ENCODE measurements around the gene ZNF492. TPM values are rescaled to one million over a fixed set of nuclear protein-coding genes. Genes with fewer than 3 reads are reported as not detected.

The ZNF492 gene
- total and polyA plus RNA-seq, 2 of the 8 experiments (the other 6 are each of a cell fraction or from before 2014, with no cell fraction given) = not detected

- TF ChIP-seq ATF3 (IDR thresholded peaks at IDR 0.05; ENCODE audit: insufficient read depth, low read depth, low read length) = no peak
- no peak for TF ChIP-seq TAF7 (optimal IDR thresholded peaks at IDR 0.05; ENCODE audit: borderline replicate concordance, low read depth, low read length)
- TF ChIP-seq RAD21 (IDR thresholded peaks at IDR 0.05 in 1 of 2, conservative IDR thresholded peaks at IDR 0.05 in 1 of 2; ENCODE audit: low read depth in 2 of 2, low read length in 2 of 2) = no peak
- no peak for TF ChIP-seq CHD2 (IDR thresholded peaks at IDR 0.05; ENCODE audit: low read length)
- no peak for TF ChIP-seq ATF2 (IDR thresholded peaks at IDR 0.05; ENCODE audit: low read length)
- TF ChIP-seq TBP (IDR thresholded peaks at IDR 0.05; ENCODE audit: low read depth, low read length) = no peak
- TF ChIP-seq PHF8 (conservative IDR thresholded peaks at IDR 0.05; ENCODE audit: low read depth, low read length) = no peak
- no peak for TF ChIP-seq SP2 (IDR thresholded peaks at IDR 0.05; ENCODE audit: low read length)
- no peak for TF ChIP-seq TAF1 (IDR thresholded peaks at IDR 0.05; ENCODE audit: low read depth, low read length)
These were observed 21.8 kb upstream of the ZNF492 start for GRCh38 chr19:22612316-22612715.

More at GRCh38 chr19:22612316-22612715, 21.8 kb upstream of the ZNF492 start:
- H3K23ac ChIP-seq (ENCODE audit: insufficient read length) = no peak overlapping the region
- no peak overlapping the region for H4K91ac ChIP-seq (replicated peaks; ENCODE audit: insufficient read length, low read length)
- H3K79me2 ChIP-seq (ENCODE audit: control insufficient read depth in 1 of 2, insufficient read depth in 2 of 2, low read length in 2 of 2) = no peaks in the 10 kb centered on the region
- H3K9ac ChIP-seq (replicated peaks in 1 of 4; ENCODE audit: extremely low read depth in 1 of 4, low read depth in 3 of 4, low read length in 3 of 4) = no peak overlapping the region
- no peaks in the 10 kb centered on the region for H3K79me1 ChIP-seq (ENCODE audit: low read depth, low read length)
- H3K23me2 ChIP-seq (ENCODE audit: low read depth, low read length) = no peaks in the 10 kb centered on the region
- no peak overlapping the region for H3K18ac ChIP-seq (ENCODE audit: extremely low read depth, low read length)
- H3K4me3 ChIP-seq (ENCODE audit: extremely low read depth in 1 of 4, insufficient read depth in 2 of 4, low read depth in 3 of 4, low read length in 4 of 4) = no peak overlapping the region
- H2AK5ac ChIP-seq (ENCODE audit: low read depth, low read length) = no peak overlapping the region
- no peak overlapping the region for H3K27ac ChIP-seq (ENCODE audit: low read depth, low read length)
- 67% methylated on average over 1 of the region's 1 CpG; no CpG with 5 or more reads in 1 of the 2 experiments for WGBS, 2 experiments (ENCODE audit: extremely low coverage in 1 of 2, insufficient coverage in 1 of 2, insufficient read length in 1 of 2, insufficient replicate concordance in 2 of 2, low coverage in 1 of 2, low lambda C conversion rate in 2 of 2, missing lambda C conversion rate in 1 of 2)
- no peak overlapping the region for H2BK15ac ChIP-seq (ENCODE audit: low read length)
- H4K20me1 ChIP-seq (replicated peaks in 1 of 2; ENCODE audit: control insufficient read depth in 1 of 2, insufficient read depth in 2 of 2, low read length in 2 of 2) = no peaks in the 10 kb centered on the region
- no peaks in the 10 kb centered on the region for H3K36me3 ChIP-seq (ENCODE audit: control insufficient read depth in 2 of 4, insufficient read depth in 4 of 4, low read length in 3 of 4)
- H3K9me3 ChIP-seq (ENCODE audit: insufficient read depth in 2 of 2, low read depth in 1 of 2, low read length in 1 of 2) = peaks cover 52 to 86% of the 10 kb centered on the region in 2 experiments
- no peak overlapping the region for H2BK20ac ChIP-seq (ENCODE audit: low read length)
- H2BK5ac ChIP-seq (ENCODE audit: low read depth, low read length) = no peak overlapping the region
- H3K14ac ChIP-seq (ENCODE audit: insufficient read length) = no peak overlapping the region
- no peak overlapping the region for H3K56ac ChIP-seq (replicated peaks; ENCODE audit: insufficient read length, low read depth, low read length)
- H2BK12ac ChIP-seq (ENCODE audit: low read depth, low read length) = no peak overlapping the region
- no peak overlapping the region for H2BK120ac ChIP-seq (replicated peaks; ENCODE audit: low read depth, low read length)
- no peak overlapping the region for H4K8ac ChIP-seq (ENCODE audit: extremely low read depth, insufficient read depth, low read length)
- no peak overlapping the region for H4K5ac ChIP-seq (ENCODE audit: insufficient read length, low read depth, low read length)
- POLR2A ChIA-PET (ENCODE audit: partially characterized antibody) = no interaction called here
- H3K27me3 ChIP-seq (replicated peaks in 1 of 4; ENCODE audit: control insufficient read depth in 3 of 4, extremely low read depth in 1 of 4, insufficient read depth in 3 of 4, low read length in 3 of 4) = no peaks in the 10 kb centered on the region
- CTCF ChIA-PET (ENCODE audit: partially characterized antibody) = no interaction called here
- no peaks in the 10 kb centered on the region for H3K4me1 ChIP-seq (replicated peaks in 1 of 4; ENCODE audit: control insufficient read depth in 3 of 4, insufficient read depth in 4 of 4, low read length in 3 of 4)
- H3K4ac ChIP-seq (replicated peaks; ENCODE audit: insufficient read length, low read depth, low read length) = no peak overlapping the region
- FAIRE-seq (no peak), DNase-seq (ENCODE audit: low read depth in 1 of 2, low spot score in 2 of 2) (no peak)
- no peak overlapping the region for H2AFZ ChIP-seq (ENCODE audit: low read length)
- H3K4me2 ChIP-seq (ENCODE audit: insufficient read depth in 1 of 2, low read depth in 2 of 2, low read length in 2 of 2) = no peak overlapping the region

Measured in H1 (cell line).